Thymus (tissue), 11 donors: ENCODE results near the gene PSTPIP1. TPM values are rescaled to one million over a fixed set of nuclear protein-coding genes. Genes with fewer than 3 reads are reported as not detected.

ENCODE experiments used
- DNase-seq, 9 donors: peaks; one replicate each; pipeline ENCODE4 v3.0.0-alpha.2; 2013; ENCODE audit warnings: low spot score in 9 of 9, low read depth in 6 of 9, missing footprints in 1 of 9
- H3K27ac ChIP-seq, 2 donors: one replicate each; pipeline ENCODE4 v1.5.1; 2013; ENCODE audit warnings: control low read depth in 1 of 2, low read depth in 1 of 2, low read length in 1 of 2, mild to moderate bottlenecking in 1 of 2, moderate library complexity in 1 of 2
- H3K27me3 ChIP-seq, 2 donors: one replicate each; pipeline ENCODE4 v1.5.1; 2013; ENCODE audit warnings: low read length in 1 of 2; ENCODE audit not compliant: control insufficient read depth in 2 of 2, insufficient read depth in 1 of 2
- H3K36me3 ChIP-seq, 2 donors: one replicate each; pipeline ENCODE4 v1.5.1; 2013; ENCODE audit warnings: low read length in 1 of 2, mild to moderate bottlenecking in 1 of 2, moderate library complexity in 1 of 2; ENCODE audit not compliant: control insufficient read depth in 2 of 2, insufficient read depth in 2 of 2
- H3K4me1 ChIP-seq, 2 donors: one replicate each; pipeline ENCODE4 v1.5.1; 2013; ENCODE audit warnings: low read length in 2 of 2; ENCODE audit not compliant: control insufficient read depth in 2 of 2, insufficient read depth in 2 of 2
- H3K4me3 ChIP-seq, 2 donors: one replicate each; pipeline ENCODE4 v1.5.1; 2013; ENCODE audit warnings: low read length in 2 of 2, control low read depth in 1 of 2, mild to moderate bottlenecking in 1 of 2
- H3K9me3 ChIP-seq, 2 donors: one replicate each; pipeline ENCODE4 v1.5.1; 2013; ENCODE audit warnings: low read length in 1 of 2, mild to moderate bottlenecking in 1 of 2; ENCODE audit not compliant: control insufficient read depth in 2 of 2, insufficient read depth in 1 of 2
- WGBS: extraction: QIAGEN DNeasy Blood & Tissue Kit; methylation state at CpG from one replicate; pipeline ENCODE4 v1.1.7; 2013; 5-methylcytosine and 5-hydroxymethylcytosine counted together
- polyA plus RNA-seq: library from polyadenylated mRNA; stranded (reverse); fragments of 200-250 nt; gene quantifications from one replicate; pipeline ENCODE4 v1.2.3, GENCODE V29; 2013
- total RNA-seq: library from RNA; stranded (reverse); fragments of 120-200 nt; gene quantifications from one replicate; pipeline ENCODE4 v1.2.4, GENCODE V29; 2013
- donor health status: healthy.

The PSTPIP1 gene
- total and polyA plus RNA-seq, 2 donors, result 16.0 to 54.8 TPM

- DNase-seq, result no peak
- Histone ChIP-seq H3K4me3 (no peak overlapping the region), H3K36me3 (peaks cover 0 to 4% of the 10 kb centered on the region in 2 donors), H3K27me3 (no peaks in the 10 kb centered on the region), H3K27ac (peak overlapping the region; percentile 1 to 53), H3K4me1 (peaks cover 15 to 40% of the 10 kb centered on the region in 2 donors), H3K9me3 (peaks cover 0 to 4% of the 10 kb centered on the region in 2 donors)
- WGBS, result 30% methylated on average over 7 of the region's 7 CpGs
Observed at GRCh38 chr15:77002436-77002835, 7.5 kb downstream of the PSTPIP1 start.

- 47% methylated on average over 16 of the region's 16 CpGs for WGBS
- peaks cover 0 to 4% of the 10 kb centered on the region in 2 donors for H3K36me3 ChIP-seq
- peak in 4 of 9 donors; percentile 40 to 81 (median 62) for DNase-seq
- H3K27me3 ChIP-seq, result no peaks in the 10 kb centered on the region
- H3K27ac ChIP-seq, result peak overlapping the region; percentile 17 to 70
- no peak overlapping the region for H3K4me3 ChIP-seq
- peaks cover 15 to 39% of the 10 kb centered on the region in 2 donors for H3K4me1 ChIP-seq
- peaks cover 0 to 4% of the 10 kb centered on the region in 2 donors for H3K9me3 ChIP-seq
Observed at GRCh38 chr15:77002954-77003912, 8.3 kb downstream of the PSTPIP1 start.

- Histone ChIP-seq H3K4me1 (peaks cover 15 to 32% of the 10 kb centered on the region in 2 donors), H3K9me3 (peaks cover 0 to 4% of the 10 kb centered on the region in 2 donors), H3K36me3 (peaks cover 0 to 4% of the 10 kb centered on the region in 2 donors), H3K27me3 (no peaks in the 10 kb centered on the region), H3K27ac (peak overlapping the region in 1 of 2 donors; percentile 26), H3K4me3 (no peak overlapping the region)
- WGBS, result 86% methylated on average over 4 of the region's 4 CpGs
- DNase-seq, result no peak
Observed at GRCh38 chr15:77004189-77004588, 9.3 kb downstream of the PSTPIP1 start.

- no peak overlapping the region for H3K27ac ChIP-seq
- 98% methylated on average over 6 of the region's 6 CpGs for WGBS
- H3K27me3 ChIP-seq, result no peaks in the 10 kb centered on the region
- no peak overlapping the region for H3K4me3 ChIP-seq
- no peak for DNase-seq
- peaks cover 0 to 4% of the 10 kb centered on the region in 2 donors for H3K9me3 ChIP-seq
- peaks cover 3 to 29% of the 10 kb centered on the region in 2 donors for H3K4me1 ChIP-seq
- no peaks in the 10 kb centered on the region for H3K36me3 ChIP-seq
Observed at GRCh38 chr15:77009176-77009575, 14.2 kb downstream of the PSTPIP1 start.

- no peak overlapping the region for H3K27ac ChIP-seq
- WGBS, result 97% methylated on average over 14 of the region's 14 CpGs
- H3K4me1 ChIP-seq, result peaks cover 7 to 35% of the 10 kb centered on the region in 2 donors
- peaks cover 0 to 4% of the 10 kb centered on the region in 2 donors for H3K9me3 ChIP-seq
- no peak for DNase-seq
- no peak overlapping the region for H3K4me3 ChIP-seq
- H3K27me3 ChIP-seq, result no peaks in the 10 kb centered on the region
- no peaks in the 10 kb centered on the region for H3K36me3 ChIP-seq
Observed at GRCh38 chr15:77009646-77010311, 14.9 kb downstream of the PSTPIP1 start.

- 95% methylated on average over 4 of the region's 4 CpGs for WGBS
- Histone ChIP-seq H3K36me3 (no peaks in the 10 kb centered on the region), H3K27ac (no peak overlapping the region), H3K4me1 (peaks cover 9 to 41% of the 10 kb centered on the region in 2 donors), H3K4me3 (no peak overlapping the region), H3K9me3 (peaks cover 0 to 4% of the 10 kb centered on the region in 2 donors), H3K27me3 (no peaks in the 10 kb centered on the region)
- DNase-seq, result no peak
Observed at GRCh38 chr15:77010312-77010686, 15.4 kb downstream of the PSTPIP1 start.

- H3K36me3 ChIP-seq, result no peaks in the 10 kb centered on the region
- no peak overlapping the region for H3K27ac ChIP-seq
- H3K9me3 ChIP-seq, result peaks cover 0 to 4% of the 10 kb centered on the region in 2 donors
- WGBS, result 87% methylated on average over 4 of the region's 4 CpGs
- DNase-seq, result no peak
- no peaks in the 10 kb centered on the region for H3K27me3 ChIP-seq
- H3K4me3 ChIP-seq, result no peak overlapping the region
- H3K4me1 ChIP-seq, result peaks cover 9 to 46% of the 10 kb centered on the region in 2 donors
Observed at GRCh38 chr15:77010857-77011256, 15.9 kb downstream of the PSTPIP1 start.

- WGBS, result 96% methylated on average over 3 of the region's 3 CpGs
- no peaks in the 10 kb centered on the region for H3K27me3 ChIP-seq
- H3K4me1 ChIP-seq, result peaks cover 9 to 54% of the 10 kb centered on the region in 2 donors
- H3K36me3 ChIP-seq, result no peaks in the 10 kb centered on the region
- DNase-seq, result no peak
- H3K27ac ChIP-seq, result peak overlapping the region in 1 of 2 donors; percentile 68
- H3K9me3 ChIP-seq, result peaks cover 0 to 2% of the 10 kb centered on the region in 2 donors
- no peak overlapping the region for H3K4me3 ChIP-seq
Observed at GRCh38 chr15:77012117-77012712, 17.3 kb downstream of the PSTPIP1 start.
